Suprapubic skin (tissue), 4 donors: ENCODE measurements around the gene TMEM200C. TPM values are rescaled to one million over a fixed set of nuclear protein-coding genes. Genes with fewer than 3 reads are reported as not detected.

Experiments
- DNase-seq, 2 donors: peaks; one replicate each; pipeline ENCODE4 v3.0.0-alpha.2; 2019; ENCODE audit warnings: low spot score in 2 of 2
- H3K27ac ChIP-seq: fragments of 200-600 bp; sonication (generic); one replicate; pipeline ENCODE4 v1.5.1; 2019
- H3K27me3 ChIP-seq: fragments of 200-600 bp; sonication (generic); one replicate; pipeline ENCODE4 v1.5.1; 2019
- H3K36me3 ChIP-seq: fragments of 200-600 bp; sonication (generic); one replicate; pipeline ENCODE4 v1.5.1; 2019
- H3K4me1 ChIP-seq: fragments of 200-600 bp; sonication (generic); one replicate; pipeline ENCODE4 v1.5.1; 2019
- H3K4me3 ChIP-seq: fragments of 200-600 bp; sonication (generic); one replicate; pipeline ENCODE4 v1.5.1; 2019; ENCODE audit warnings: mild to moderate bottlenecking
- H3K9me3 ChIP-seq: fragments of 200-600 bp; sonication (generic); one replicate; pipeline ENCODE4 v1.5.1; 2019
- CTCF ChIP-seq, 2 donors: fragments of 200-600 bp in 1 of 2; fragments of 450-650 bp in 1 of 2; sonication (generic) in 1 of 2; IDR thresholded peaks; one replicate each; pipeline ENCODE4 v1.5.1; 2016 to 2019; ENCODE audit warnings: antibody characterized with exemption in 2 of 2, mild to moderate bottlenecking in 1 of 2, moderate library complexity in 1 of 2
- EP300 ChIP-seq: sonication (generic); formaldehyde crosslinking; IDR thresholded peaks from one replicate; pipeline ENCODE4 v1.6.1; 2017; ENCODE audit warnings: antibody characterized with exemption
- POLR2A ChIP-seq, 2 donors: fragments of 450-650 bp; IDR thresholded peaks; one replicate each; pipeline ENCODE4 v1.6.1; 2017; ENCODE audit warnings: antibody characterized with exemption in 2 of 2, mild to moderate bottlenecking in 2 of 2, moderate library complexity in 2 of 2
- POLR2AphosphoS5 ChIP-seq, 3 donors: sonication (generic); formaldehyde crosslinking; IDR thresholded peaks; one replicate each; pipeline ENCODE4 v1.6.1; 2017; ENCODE audit warnings: antibody characterized with exemption in 3 of 3
- WGBS: methylation state at CpG from one replicate; pipeline ENCODE4 v1.1.5; 2018; 5-methylcytosine and 5-hydroxymethylcytosine counted together
- total RNA-seq, 4 donors: library from RNA; depleted of rRNA; stranded (reverse); fragments of >200 nt; gene quantifications; one replicate each; pipeline ENCODE4 v1.1.0, GENCODE V29; 2016

The TMEM200C gene
- total RNA-seq, 4 donors from 2014 or later, result 0.08 to 1.4 (median 1.3) TPM; not detected in 1

- TF ChIP-seq POLR2AphosphoS5 (IDR thresholded peaks at IDR 0.05), result no peak
- Histone ChIP-seq H3K27me3 (no peaks in the 10 kb centered on the region), H3K4me1 (no peaks in the 10 kb centered on the region), H3K36me3 (no peaks in the 10 kb centered on the region), H3K9me3 (no peaks in the 10 kb centered on the region), H3K27ac (no peak overlapping the region), H3K4me3 (no peak overlapping the region)
- 96% methylated on average over 7 of the region's 7 CpGs for WGBS
- DNase-seq, result no peak
Observed at GRCh38 chr18:5939801-5940667, 44.7 kb upstream of the TMEM200C start.

GRCh38 chr18:5937795-5938194 is 42.5 kb upstream of the TMEM200C start:
- Histone ChIP-seq H3K9me3 (no peaks in the 10 kb centered on the region), H3K4me1 (no peaks in the 10 kb centered on the region), H3K4me3 (no peak overlapping the region), H3K27me3 (no peaks in the 10 kb centered on the region), H3K27ac (no peak overlapping the region), H3K36me3 (no peaks in the 10 kb centered on the region)
- TF ChIP-seq CTCF (IDR thresholded peaks at IDR 0.05), result no peak
- no peak for TF ChIP-seq POLR2AphosphoS5 (IDR thresholded peaks at IDR 0.05)
- no peak for TF ChIP-seq POLR2A (IDR thresholded peaks at IDR 0.05)
- TF ChIP-seq EP300, result no peak
- no peak for DNase-seq
- 94% methylated on average over 3 of the region's 3 CpGs for WGBS

- no peak for DNase-seq
- peaks cover under 1% of the 10 kb centered on the region for H3K27me3 ChIP-seq
- H3K4me1 ChIP-seq, result no peaks in the 10 kb centered on the region
- H3K27ac ChIP-seq, result no peak overlapping the region
- H3K36me3 ChIP-seq, result no peaks in the 10 kb centered on the region
- no peak overlapping the region for H3K4me3 ChIP-seq
- WGBS, result 95% methylated on average over 7 of the region's 7 CpGs
- H3K9me3 ChIP-seq, result no peaks in the 10 kb centered on the region
- TF ChIP-seq CTCF (IDR thresholded peaks at IDR 0.05), result no peak
- no peak for TF ChIP-seq POLR2A (IDR thresholded peaks at IDR 0.05)
- TF ChIP-seq POLR2AphosphoS5 (IDR thresholded peaks at IDR 0.05), result no peak
- TF ChIP-seq EP300, result no peak
Observed at GRCh38 chr18:5937121-5937520, 41.8 kb upstream of the TMEM200C start.

- 58% methylated on average over 2 of the region's 2 CpGs for WGBS
- Histone ChIP-seq H3K27me3 (peaks cover 2% of the 10 kb centered on the region), H3K36me3 (no peaks in the 10 kb centered on the region), H3K4me3 (no peak overlapping the region), H3K9me3 (no peaks in the 10 kb centered on the region), H3K4me1 (no peaks in the 10 kb centered on the region), H3K27ac (no peak overlapping the region)
- TF ChIP-seq POLR2AphosphoS5 (IDR thresholded peaks at IDR 0.05) (no peak), CTCF (IDR thresholded peaks at IDR 0.05) (no peak)
- DNase-seq, result no peak
Observed at GRCh38 chr18:5930789-5931188, 35.5 kb upstream of the TMEM200C start.

- WGBS, result 88% methylated on average over 3 of the region's 3 CpGs
- no peak for DNase-seq
- no peaks in the 10 kb centered on the region for H3K27me3 ChIP-seq
Observed at GRCh38 chr18:5918205-5918858, 23.0 kb upstream of the TMEM200C start.

More at GRCh38 chr18:5918205-5918858, 23.0 kb upstream of the TMEM200C start:
- Histone ChIP-seq H3K9me3 (no peaks in the 10 kb centered on the region), H3K27ac (no peak overlapping the region), H3K36me3 (no peaks in the 10 kb centered on the region), H3K4me1 (no peaks in the 10 kb centered on the region), H3K4me3 (no peak overlapping the region)
- TF ChIP-seq CTCF (IDR thresholded peaks at IDR 0.05) (no peak), POLR2A (IDR thresholded peaks at IDR 0.05) (no peak), EP300 (no peak), POLR2AphosphoS5 (IDR thresholded peaks at IDR 0.05) (no peak)
